Spleen (tissue), 11 donors: ENCODE results near the gene SOWAHC. TPM values are rescaled to one million over a fixed set of nuclear protein-coding genes. Genes with fewer than 3 reads are reported as not detected.

Source experiments
- DNase-seq: peaks from one replicate; pipeline ENCODE4 v3.0.0-alpha.2; 2020
- H3K27ac ChIP-seq, 8 donors: fragments of 200-600 bp; sonication (generic) in 7 of 8; 1 replicate in 4 of 8; 2 replicates in 4 of 8; pipeline versions ENCODE4 v1.5.0 to v1.8.0; 2016 to 2021; ENCODE audit warnings: inconsistent platforms in 4 of 8, mild to moderate bottlenecking in 4 of 8, moderate library complexity in 1 of 8
- H3K27me3 ChIP-seq, 7 donors: fragments of 200-600 bp; sonication (generic) in 6 of 7; replicated peaks in 1 of 7; 1 replicate in 4 of 7; 2 replicates in 3 of 7; pipeline versions ENCODE4 v1.5.0 to v1.8.0; 2016 to 2021; ENCODE audit warnings: inconsistent platforms in 3 of 7, mild to moderate bottlenecking in 1 of 7
- H3K36me3 ChIP-seq, 6 donors: fragments of 200-600 bp; sonication (generic) in 5 of 6; 1 replicate in 4 of 6; 2 replicates in 2 of 6; pipeline versions ENCODE4 v1.5.0 to v1.8.0; 2016 to 2021; ENCODE audit warnings: inconsistent platforms in 2 of 6
- H3K4me1 ChIP-seq, 6 donors: fragments of 200-600 bp; sonication (generic) in 5 of 6; 1 replicate in 3 of 6; 2 replicates in 3 of 6; pipeline versions ENCODE4 v1.5.0 to v1.8.0; 2016 to 2021; ENCODE audit warnings: inconsistent platforms in 3 of 6
- H3K4me3 ChIP-seq, 8 donors: fragments of 200-600 bp; sonication (generic) in 7 of 8; 1 replicate in 4 of 8; 2 replicates in 4 of 8; pipeline versions ENCODE4 v1.5.0 to v1.8.0; 2016 to 2021; ENCODE audit warnings: inconsistent platforms in 4 of 8, mild to moderate bottlenecking in 4 of 8, moderate library complexity in 2 of 8
- H3K9me3 ChIP-seq, 8 donors: fragments of 200-600 bp; sonication (generic) in 7 of 8; 1 replicate in 4 of 8; 2 replicates in 4 of 8; pipeline versions ENCODE4 v1.5.0 to v1.8.0; 2016 to 2021; ENCODE audit warnings: inconsistent platforms in 4 of 8
- POLR2A ChIP-seq, 3 donors: fragments of 450-650 bp; IDR thresholded peaks; one replicate each; pipeline ENCODE4 v1.5.1; 2017; ENCODE audit warnings: antibody characterized with exemption in 3 of 3, mild to moderate bottlenecking in 1 of 3
- POLR2AphosphoS5 ChIP-seq, 3 donors: sonication (generic); formaldehyde crosslinking; IDR thresholded peaks; one replicate each; pipeline ENCODE4 v1.5.1; 2017; ENCODE audit warnings: antibody characterized with exemption in 3 of 3
- WGBS, 5 donors: extraction: QIAGEN DNeasy Blood & Tissue Kit in 3 of 5; methylation state at CpG; one replicate each; pipeline versions ENCODE4 v1.1.5 to v1.1.7; 2013 to 2018; 5-methylcytosine and 5-hydroxymethylcytosine counted together
- intact Hi-C: fragments of 100-400 bp; cut with DNase I; formaldehyde crosslinking; loops from one replicate; pipeline ENCODE4 v1.15.0; 2023; ENCODE audit warnings: low total_unique reads
- polyA plus RNA-seq, 3 donors: library from polyadenylated mRNA; stranded (reverse); fragments of 200-250 nt; gene quantifications; one replicate each; pipeline ENCODE4 v1.2.1, GENCODE V29; 2013
- total RNA-seq, 7 donors: library from RNA; depleted of rRNA in 3 of 7; stranded (reverse); fragments of >200 nt in 3 of 7; fragmentation: NEBNext Ultra II Directional in 4 of 7; extraction: Animal tissue kit (Norgen Biotek cat#: 25700) in 4 of 7; gene quantifications; one replicate each; pipeline versions ENCODE4 v1.1.0 to v1.2.1, GENCODE V29; 2016 to 2021
- TF ChIP-seq, protein P1 (sequence below), 11 experiments: fragments of 200-600 bp in 7 of 11; fragments of 450-650 bp in 4 of 11; sonication (generic) in 4 of 11; IDR thresholded peaks in 8 of 11; conservative IDR thresholded peaks in 3 of 11; 1 replicate in 7 of 11; 2 replicates in 4 of 11; pipeline versions ENCODE4 v1.4.0 to v1.8.0; 2016 to 2021; ENCODE audit warnings: antibody characterized with exemption in 11 of 11, inconsistent platforms in 4 of 11, mild to moderate bottlenecking in 1 of 11
- donor health status: healthy with polysubstance abuse.
- donor health status: DM: no; HTN: no; CAD: no; lungs with moderate emphysema.
- donor health status: DM: no; HTN: no; CAD: no.
- donor health status: Bipolar disorder and iron deficiency.
- donor health status: healthy.
- donor health status: DM: no; HTN: no; CAD: no.
- donor health status: DM: yes; HTN: yes; CAD: no.

The SOWAHC gene
- total and polyA plus RNA-seq, 10 donors, result 1.6 to 9.9 (median 6.5) TPM

DNA sequence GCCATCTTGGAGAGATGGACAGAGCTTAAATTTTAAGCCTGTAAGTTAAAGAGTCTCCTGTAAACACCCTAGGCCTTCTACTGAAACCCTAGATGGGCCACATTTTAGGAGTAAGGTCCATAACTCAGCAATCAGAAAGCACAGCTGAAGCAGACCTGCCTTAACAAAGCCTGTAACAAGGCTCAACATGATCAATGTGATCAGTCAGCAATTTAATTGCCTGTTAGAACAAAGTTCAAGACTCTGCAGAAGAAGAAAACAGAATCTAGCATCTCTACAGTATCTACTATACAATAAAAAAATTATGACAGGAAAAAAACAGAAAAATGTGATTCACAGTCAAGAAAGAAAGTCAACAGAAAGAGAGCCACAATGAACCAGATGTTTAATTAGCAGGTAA, 27.5 kb upstream of the SOWAHC start:
- H3K9me3 ChIP-seq, result no peaks in the 10 kb centered on the region
- H3K4me3 ChIP-seq, result no peak overlapping the region
- TF ChIP-seq POLR2AphosphoS5 (IDR thresholded peaks at IDR 0.05) (no peak), POLR2A (IDR thresholded peaks at IDR 0.05) (no peak)
- TF ChIP-seq, protein P1, sequence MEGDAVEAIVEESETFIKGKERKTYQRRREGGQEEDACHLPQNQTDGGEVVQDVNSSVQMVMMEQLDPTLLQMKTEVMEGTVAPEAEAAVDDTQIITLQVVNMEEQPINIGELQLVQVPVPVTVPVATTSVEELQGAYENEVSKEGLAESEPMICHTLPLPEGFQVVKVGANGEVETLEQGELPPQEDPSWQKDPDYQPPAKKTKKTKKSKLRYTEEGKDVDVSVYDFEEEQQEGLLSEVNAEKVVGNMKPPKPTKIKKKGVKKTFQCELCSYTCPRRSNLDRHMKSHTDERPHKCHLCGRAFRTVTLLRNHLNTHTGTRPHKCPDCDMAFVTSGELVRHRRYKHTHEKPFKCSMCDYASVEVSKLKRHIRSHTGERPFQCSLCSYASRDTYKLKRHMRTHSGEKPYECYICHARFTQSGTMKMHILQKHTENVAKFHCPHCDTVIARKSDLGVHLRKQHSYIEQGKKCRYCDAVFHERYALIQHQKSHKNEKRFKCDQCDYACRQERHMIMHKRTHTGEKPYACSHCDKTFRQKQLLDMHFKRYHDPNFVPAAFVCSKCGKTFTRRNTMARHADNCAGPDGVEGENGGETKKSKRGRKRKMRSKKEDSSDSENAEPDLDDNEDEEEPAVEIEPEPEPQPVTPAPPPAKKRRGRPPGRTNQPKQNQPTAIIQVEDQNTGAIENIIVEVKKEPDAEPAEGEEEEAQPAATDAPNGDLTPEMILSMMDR (IDR thresholded peaks at IDR 0.05 in 8 of 11, conservative IDR thresholded peaks at IDR 0.05 in 3 of 11), result no peak
- H3K36me3 ChIP-seq, result peaks cover 0 to 9% (median 0%) of the 10 kb centered on the region in 6 donors
- DNase-seq, result no peak
- H3K27ac ChIP-seq, result no peak overlapping the region
- no peaks in the 10 kb centered on the region for H3K27me3 ChIP-seq
- H3K4me1 ChIP-seq, result no peaks in the 10 kb centered on the region
- intact Hi-C loops, result no loop called here

DNA sequence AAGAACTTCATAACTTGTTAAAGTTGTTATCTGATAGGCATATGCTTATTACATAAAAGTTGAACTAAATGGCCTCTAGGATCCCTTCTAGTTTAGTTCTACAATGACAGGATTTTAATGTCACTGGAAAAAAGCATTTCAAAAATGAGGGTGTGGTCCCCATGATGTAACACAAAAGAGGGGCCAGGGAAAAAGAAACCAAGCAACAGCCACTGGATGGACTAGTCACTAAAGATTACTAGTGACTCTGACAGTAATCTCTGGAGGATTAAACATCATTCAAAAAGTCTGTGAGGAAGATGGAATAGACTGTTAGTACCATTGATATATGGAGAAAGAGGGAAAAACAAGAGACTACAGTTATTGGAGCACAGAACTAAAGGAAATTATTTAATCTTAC, 23.0 kb upstream of the SOWAHC start:
- intact Hi-C loops, result no loop called here
- DNase-seq, result no peak
- TF ChIP-seq POLR2A (IDR thresholded peaks at IDR 0.05) (no peak), POLR2AphosphoS5 (IDR thresholded peaks at IDR 0.05) (no peak)
- H3K27me3 ChIP-seq, result no peaks in the 10 kb centered on the region
- no peaks in the 10 kb centered on the region for H3K4me1 ChIP-seq
- H3K9me3 ChIP-seq, result no peaks in the 10 kb centered on the region
- H3K27ac ChIP-seq, result no peak overlapping the region
- no peak overlapping the region for H3K4me3 ChIP-seq
- peaks cover 0 to 5% (median 0%) of the 10 kb centered on the region in 6 donors for H3K36me3 ChIP-seq

DNA sequence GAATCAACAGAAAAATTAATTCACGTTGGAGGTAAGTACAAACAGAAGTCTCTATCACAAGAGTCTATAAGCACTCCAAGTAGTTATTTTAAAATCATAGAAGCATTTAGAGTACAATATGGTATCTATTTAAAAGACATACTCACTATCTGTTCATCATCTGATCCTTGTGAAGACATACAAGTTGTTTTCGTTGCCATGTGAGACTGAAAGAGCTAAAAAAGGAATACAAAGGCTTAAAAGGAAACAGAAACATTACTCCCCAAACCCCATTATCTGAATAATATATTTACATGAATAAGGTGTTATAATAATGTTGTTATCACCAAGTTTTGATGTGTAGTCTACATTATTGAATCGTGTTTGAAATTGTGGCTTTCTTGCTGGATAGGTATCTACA, 21.3 kb upstream of the SOWAHC start:
- H3K27ac ChIP-seq, result no peak overlapping the region
- no peaks in the 10 kb centered on the region for H3K9me3 ChIP-seq
- WGBS, 5 donors, result 80 to 91% (median 89%) methylated on average over 3 of the region's 3 CpGs
- intact Hi-C loops, result no loop called here
- TF ChIP-seq, protein P1 (IDR thresholded peaks at IDR 0.05 in 8 of 11, conservative IDR thresholded peaks at IDR 0.05 in 3 of 11), result no peak
- no peak for DNase-seq
- H3K4me3 ChIP-seq, result no peak overlapping the region
- H3K36me3 ChIP-seq, result peaks cover 0 to 5% (median 0%) of the 10 kb centered on the region in 6 donors
- H3K27me3 ChIP-seq, result no peaks in the 10 kb centered on the region
- no peaks in the 10 kb centered on the region for H3K4me1 ChIP-seq

DNA sequence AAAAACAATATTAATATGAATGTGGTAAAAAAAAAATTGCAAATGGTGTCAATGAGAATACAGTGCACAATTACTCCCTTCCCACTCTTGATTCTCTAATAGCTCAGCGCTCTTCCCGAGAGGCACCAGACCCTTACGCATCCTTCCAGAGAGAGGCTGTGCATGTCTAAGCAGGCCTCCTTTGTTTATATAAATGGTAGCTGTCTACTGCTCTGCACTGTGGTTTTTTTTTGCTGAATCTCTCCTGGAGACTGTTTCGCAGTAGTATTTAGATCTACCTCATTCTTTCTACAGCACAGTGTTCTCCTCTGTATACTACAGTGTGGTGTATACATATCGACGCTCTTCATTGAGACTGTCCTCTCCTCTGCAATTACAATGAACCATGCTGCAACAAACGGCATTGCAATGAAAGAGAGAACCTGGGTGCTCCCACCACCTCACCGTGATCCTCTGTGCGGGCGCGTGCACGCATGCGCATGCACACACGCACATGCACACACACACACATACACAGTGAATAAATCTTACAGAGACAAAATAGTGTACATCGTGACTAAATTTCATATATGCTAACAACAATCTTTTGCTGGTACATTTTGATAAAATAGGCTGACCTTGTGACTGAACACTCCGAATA, 19.8 kb upstream of the SOWAHC start:
- WGBS, 5 donors, result 92 to 95% (median 92%) methylated on average over 16 of the region's 16 CpGs
- Histone ChIP-seq H3K9me3 (no peaks in the 10 kb centered on the region), H3K4me1 (no peaks in the 10 kb centered on the region), H3K27ac (no peak overlapping the region), H3K4me3 (no peak overlapping the region), H3K36me3 (peaks cover 0 to 5% (median 0%) of the 10 kb centered on the region in 6 donors), H3K27me3 (no peaks in the 10 kb centered on the region)
- intact Hi-C loops, result no loop called here
- no peak for DNase-seq
- TF ChIP-seq POLR2AphosphoS5 (IDR thresholded peaks at IDR 0.05) (no peak), POLR2A (IDR thresholded peaks at IDR 0.05) (no peak)
- TF ChIP-seq, protein P1 (IDR thresholded peaks at IDR 0.05 in 8 of 11, conservative IDR thresholded peaks at IDR 0.05 in 3 of 11), result no peak

DNA sequence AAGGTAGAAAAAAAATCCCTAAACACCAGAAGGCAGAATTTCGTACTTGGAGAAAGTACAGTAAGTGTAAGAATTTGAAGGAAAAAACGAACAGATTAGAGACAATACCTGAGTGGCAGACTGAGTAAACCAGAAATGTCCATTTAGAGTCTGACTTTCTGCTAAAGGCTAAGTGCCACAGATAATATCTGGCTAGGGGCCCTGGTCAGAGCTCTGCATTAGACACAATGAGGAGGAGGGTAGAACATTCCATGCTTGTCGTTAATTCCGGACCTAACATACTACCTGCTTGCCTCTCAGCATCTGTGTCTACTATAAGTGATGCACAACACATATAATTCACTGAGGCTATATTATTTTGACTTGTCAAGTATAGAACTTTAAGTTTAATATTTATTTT, 18.5 kb upstream of the SOWAHC start:
- no peak overlapping the region for H3K27ac ChIP-seq

More for the DNA sequence above, 18.5 kb upstream of the SOWAHC start:
- H3K4me3 ChIP-seq, result no peak overlapping the region
- H3K4me1 ChIP-seq, result no peaks in the 10 kb centered on the region
- DNase-seq, result no peak
- H3K27me3 ChIP-seq, result no peaks in the 10 kb centered on the region
- 81 to 97% (median 87%) methylated on average over 4 of the region's 4 CpGs for WGBS, 5 donors
- intact Hi-C loops, result no loop called here
- no peaks in the 10 kb centered on the region for H3K9me3 ChIP-seq
- H3K36me3 ChIP-seq, result peaks cover 0 to 5% (median 0%) of the 10 kb centered on the region in 6 donors
- TF ChIP-seq POLR2AphosphoS5 (IDR thresholded peaks at IDR 0.05) (no peak), POLR2A (IDR thresholded peaks at IDR 0.05) (no peak)
- TF ChIP-seq, protein P1 (IDR thresholded peaks at IDR 0.05 in 8 of 11, conservative IDR thresholded peaks at IDR 0.05 in 3 of 11), result no peak
